GM06990 (cell line): ENCODE measurements around the gene PHF21A.
"Not testable (repeated sequence)": the region's sequence is repeated elsewhere in the genome, so short reads cannot be mapped to it uniquely, and the experiment has no call there.

ENCODE experiments used
- DNase-seq: peaks from one replicate; pipeline ENCODE4 v3.0.0-alpha.2; 2011; ENCODE audit not compliant: insufficient read length; ENCODE audit errors: extremely low read depth
- H3K27me3 ChIP-seq: replicated peaks from 2 replicates; pipeline ENCODE4 v1.6.0; 2011; ENCODE audit warnings: low read length; ENCODE audit not compliant: control insufficient read depth, insufficient read depth
- H3K36me3 ChIP-seq: 2 replicates; pipeline ENCODE4 v1.5.1; 2011; ENCODE audit warnings: low read length; ENCODE audit not compliant: control insufficient read depth, insufficient read depth
- H3K4me3 ChIP-seq: replicated peaks from 2 replicates; pipeline ENCODE4 v1.5.1; 2011; ENCODE audit warnings: low read depth, mild to moderate bottlenecking, control low read depth, low read length
- TF ChIP-seq, protein P1 (sequence below): IDR thresholded peaks from 2 replicates; pipeline ENCODE4 v1.5.1; 2011; ENCODE audit warnings: low read length, control low read depth, mild to moderate bottlenecking, inconsistent platforms; ENCODE audit not compliant: insufficient read depth, poor library complexity, severe bottlenecking

The PHF21A gene

DNA sequence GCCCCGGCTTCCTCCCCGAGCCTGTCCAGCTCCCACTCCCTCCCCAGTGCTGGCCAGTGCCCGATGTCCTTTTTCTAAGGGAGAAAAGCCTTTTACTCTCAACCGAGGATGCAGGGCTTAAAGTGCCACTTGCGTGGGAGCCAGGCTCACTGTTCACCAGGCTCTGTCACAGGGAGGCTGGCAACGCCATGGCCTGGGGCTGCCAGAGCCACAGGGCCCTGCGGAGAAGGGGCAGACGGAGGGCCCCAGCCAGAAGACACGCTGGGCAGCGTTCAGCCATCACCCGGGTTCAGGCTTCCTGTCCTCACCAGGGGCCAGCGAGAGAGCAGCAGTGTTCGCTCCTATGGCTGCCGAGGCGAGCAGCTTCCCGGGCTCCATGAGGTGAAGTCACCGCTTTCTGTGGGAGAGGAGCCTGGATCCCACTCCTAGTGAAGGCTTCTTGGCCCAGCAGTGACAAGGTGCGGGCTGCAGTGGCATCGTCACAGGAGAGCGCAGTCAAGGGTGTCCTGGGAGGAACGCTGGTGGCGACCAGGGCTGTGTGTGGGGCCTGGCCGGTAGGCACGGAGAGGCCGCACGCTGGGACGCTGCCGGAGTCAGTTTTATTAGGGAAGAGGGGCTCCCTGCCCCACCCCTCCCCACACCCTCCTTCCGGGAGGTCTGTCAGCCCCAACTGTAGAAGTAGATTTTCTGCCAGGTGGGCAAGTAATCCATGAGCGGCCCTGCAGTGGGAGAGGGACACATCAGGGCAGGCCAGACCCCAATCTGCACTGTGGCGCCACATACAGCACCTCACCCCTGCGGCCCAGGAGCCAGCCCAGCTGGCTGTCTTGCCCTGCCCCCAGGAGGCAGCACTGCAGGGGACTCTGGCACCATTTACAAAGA lies 211.4 kb downstream of the PHF21A start:
- Histone ChIP-seq H3K27me3 (no peaks in the 10 kb centered on the region), H3K36me3 (peaks cover 38% of the 10 kb centered on the region), H3K4me3 (no peak overlapping the region)
- TF ChIP-seq, protein P1, sequence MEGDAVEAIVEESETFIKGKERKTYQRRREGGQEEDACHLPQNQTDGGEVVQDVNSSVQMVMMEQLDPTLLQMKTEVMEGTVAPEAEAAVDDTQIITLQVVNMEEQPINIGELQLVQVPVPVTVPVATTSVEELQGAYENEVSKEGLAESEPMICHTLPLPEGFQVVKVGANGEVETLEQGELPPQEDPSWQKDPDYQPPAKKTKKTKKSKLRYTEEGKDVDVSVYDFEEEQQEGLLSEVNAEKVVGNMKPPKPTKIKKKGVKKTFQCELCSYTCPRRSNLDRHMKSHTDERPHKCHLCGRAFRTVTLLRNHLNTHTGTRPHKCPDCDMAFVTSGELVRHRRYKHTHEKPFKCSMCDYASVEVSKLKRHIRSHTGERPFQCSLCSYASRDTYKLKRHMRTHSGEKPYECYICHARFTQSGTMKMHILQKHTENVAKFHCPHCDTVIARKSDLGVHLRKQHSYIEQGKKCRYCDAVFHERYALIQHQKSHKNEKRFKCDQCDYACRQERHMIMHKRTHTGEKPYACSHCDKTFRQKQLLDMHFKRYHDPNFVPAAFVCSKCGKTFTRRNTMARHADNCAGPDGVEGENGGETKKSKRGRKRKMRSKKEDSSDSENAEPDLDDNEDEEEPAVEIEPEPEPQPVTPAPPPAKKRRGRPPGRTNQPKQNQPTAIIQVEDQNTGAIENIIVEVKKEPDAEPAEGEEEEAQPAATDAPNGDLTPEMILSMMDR = no peak
- DNase-seq = no peak

DNA sequence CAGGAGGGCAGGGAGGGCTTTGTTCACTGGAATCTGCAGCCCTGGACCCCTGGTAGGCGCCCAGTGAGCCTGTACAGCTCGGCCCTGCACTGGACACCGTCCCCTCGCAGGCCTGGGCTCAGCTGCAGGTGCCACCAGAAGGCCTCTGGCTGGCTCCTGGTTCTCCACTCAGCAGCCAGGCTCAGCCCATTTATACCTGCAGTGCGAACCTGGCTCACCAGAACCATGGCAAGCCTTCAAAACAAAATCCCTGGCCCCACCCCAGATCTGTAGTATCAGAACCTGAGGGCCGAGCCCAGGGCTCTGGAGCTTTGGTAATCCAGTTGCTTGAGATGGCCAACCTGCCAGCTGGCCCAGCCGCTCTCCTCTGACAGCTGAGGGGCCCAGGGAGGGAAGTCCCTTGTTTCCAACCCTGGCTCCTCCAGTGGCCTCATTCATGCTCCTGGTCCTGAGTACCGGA lies 213.3 kb downstream of the PHF21A start:
- TF ChIP-seq, protein P1 = no peak
- Histone ChIP-seq H3K36me3 (peaks cover 22% of the 10 kb centered on the region), H3K4me3 (no peak overlapping the region), H3K27me3 (no peaks in the 10 kb centered on the region)
- no peak for DNase-seq

DNA sequence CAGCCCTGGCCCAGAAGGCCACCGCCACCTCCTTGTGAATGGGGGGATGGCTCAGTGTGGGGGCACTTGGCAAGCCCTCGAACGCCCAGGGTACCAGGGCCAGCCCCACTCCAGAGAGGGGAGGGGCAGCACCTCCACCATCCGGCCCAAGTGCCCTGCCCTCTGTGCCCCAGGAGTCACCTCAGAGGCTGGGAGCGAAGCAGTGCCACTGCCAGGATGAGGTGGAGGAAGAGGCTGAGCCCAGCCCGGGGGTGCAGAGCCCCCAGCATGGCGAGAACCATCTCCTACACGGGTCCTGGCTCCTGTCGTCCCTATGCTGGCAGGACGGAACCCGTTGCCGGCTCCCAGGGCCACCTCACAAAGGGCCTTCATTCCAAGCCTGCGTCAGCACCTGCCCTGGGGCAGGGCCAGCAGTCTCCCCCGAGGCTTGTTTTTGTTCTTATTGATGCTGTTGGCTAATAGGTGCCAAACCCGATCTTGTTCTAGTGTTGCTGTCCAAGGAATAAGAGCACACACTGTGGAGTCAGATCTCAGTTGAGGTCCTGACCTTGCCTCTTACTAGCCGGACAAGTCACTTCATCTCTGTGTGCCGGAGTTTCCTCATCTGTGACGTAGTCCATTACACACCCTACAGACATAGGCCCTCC lies 214.2 kb downstream of the PHF21A start, which contains the start of gene FREY1:
Gene FREY1 (minus strand): TSS at position 307 of the 647 bp plus-strand sequence. CDS start 26 bp downstream, at position 281.
- H3K4me3 ChIP-seq = no peak within 1 kb of the TSS
- DNase-seq = no peak
- TF ChIP-seq, protein P1 = no peak
- peaks cover 22% of the 10 kb centered on the region for H3K36me3 ChIP-seq
- H3K27me3 ChIP-seq = no peaks in the 10 kb centered on the region

GRCh38 chr11:45906096-45906682 lies 215.1 kb downstream of the PHF21A start:
- Histone ChIP-seq H3K36me3 (peaks cover 19% of the 10 kb centered on the region), H3K4me3 (no peak overlapping the region), H3K27me3 (peaks cover 2% of the 10 kb centered on the region; the same call in 1 of the 2 replicates)
- no peak for DNase-seq
- TF ChIP-seq, protein P1 = no peak

DNA sequence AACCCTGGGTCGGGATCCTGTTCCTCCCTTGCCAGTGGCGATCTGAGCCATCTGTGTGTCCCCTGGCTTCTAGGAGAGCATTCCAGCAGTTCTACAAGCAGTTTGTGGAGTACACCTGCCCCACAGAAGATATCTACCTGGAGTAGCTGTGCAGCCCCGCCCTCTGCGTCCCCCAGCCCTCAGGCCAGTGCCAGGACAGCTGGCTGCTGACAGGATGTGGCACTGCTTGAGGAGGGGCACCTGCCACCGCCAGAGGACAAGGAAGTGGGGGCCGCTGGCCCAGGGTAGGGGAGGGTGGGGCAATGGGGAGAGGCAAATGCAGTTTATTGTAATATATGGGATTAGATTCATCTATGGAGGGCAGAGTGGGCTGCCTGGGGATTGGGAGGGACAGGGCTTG lies 215.7 kb downstream of the PHF21A start:
- H3K36me3 ChIP-seq = peaks cover 14% of the 10 kb centered on the region
- not testable (repeated sequence) for H3K27me3 ChIP-seq, DNase-seq, H3K4me3 ChIP-seq

DNA sequence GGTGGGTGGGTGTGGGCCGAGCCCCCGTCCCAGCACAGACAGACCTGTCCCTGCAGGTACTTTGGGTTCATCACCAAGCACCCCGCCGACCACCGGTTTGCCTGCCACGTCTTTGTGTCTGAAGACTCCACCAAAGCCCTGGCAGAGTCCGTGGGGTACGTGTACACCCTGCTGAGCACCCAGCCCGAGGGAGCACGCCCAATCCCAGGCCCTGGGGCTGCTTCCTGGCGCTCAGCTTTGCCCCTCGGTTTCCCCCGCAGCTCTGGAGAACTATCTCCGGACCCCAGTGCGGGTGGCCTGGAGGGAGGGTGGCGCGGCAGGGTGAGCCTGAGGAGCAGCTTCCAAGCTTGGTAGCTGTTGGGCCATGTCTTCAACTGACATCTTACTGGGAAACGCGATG lies 216.2 kb downstream of the PHF21A start:
- Histone ChIP-seq H3K4me3 (no peak overlapping the region), H3K27me3 (peaks cover 3% of the 10 kb centered on the region), H3K36me3 (peaks cover 9% of the 10 kb centered on the region)
- TF ChIP-seq, protein P1 = no peak
- no peak for DNase-seq
